DLD1 (cell line): ENCODE results near the gene FIGLA.
"Not testable (repeated sequence)": the region's sequence is repeated elsewhere in the genome, so short reads cannot be mapped to it uniquely, and the experiment has no call there.

Experiments used
- in situ Hi-C: cut with HindIII; loops from 2 replicates; pipeline ENCODE4 v1.10.0; 2017; ENCODE audit warnings: low sequenced_read_pairs

The FIGLA gene

DNA sequence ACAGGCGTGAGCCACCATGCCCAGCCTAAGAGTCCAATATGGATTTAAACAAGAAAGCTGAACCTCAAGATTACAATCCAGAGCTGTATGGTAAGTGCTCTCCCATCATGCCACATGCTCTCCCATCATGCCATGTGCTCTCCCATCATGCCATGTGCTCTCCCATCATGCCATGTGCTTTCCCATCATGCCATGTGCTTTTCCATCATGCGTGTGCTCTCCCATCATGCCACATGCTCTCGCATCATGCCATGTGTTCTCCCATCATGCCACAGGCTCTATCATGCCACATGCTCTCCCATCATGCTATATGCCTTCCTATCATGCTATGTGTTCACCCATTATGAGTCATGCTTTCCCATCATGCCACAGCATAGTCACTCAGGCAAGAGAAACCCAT lies 43.2 kb downstream of the FIGLA start:
- in situ Hi-C loops, result no loop called here

DNA sequence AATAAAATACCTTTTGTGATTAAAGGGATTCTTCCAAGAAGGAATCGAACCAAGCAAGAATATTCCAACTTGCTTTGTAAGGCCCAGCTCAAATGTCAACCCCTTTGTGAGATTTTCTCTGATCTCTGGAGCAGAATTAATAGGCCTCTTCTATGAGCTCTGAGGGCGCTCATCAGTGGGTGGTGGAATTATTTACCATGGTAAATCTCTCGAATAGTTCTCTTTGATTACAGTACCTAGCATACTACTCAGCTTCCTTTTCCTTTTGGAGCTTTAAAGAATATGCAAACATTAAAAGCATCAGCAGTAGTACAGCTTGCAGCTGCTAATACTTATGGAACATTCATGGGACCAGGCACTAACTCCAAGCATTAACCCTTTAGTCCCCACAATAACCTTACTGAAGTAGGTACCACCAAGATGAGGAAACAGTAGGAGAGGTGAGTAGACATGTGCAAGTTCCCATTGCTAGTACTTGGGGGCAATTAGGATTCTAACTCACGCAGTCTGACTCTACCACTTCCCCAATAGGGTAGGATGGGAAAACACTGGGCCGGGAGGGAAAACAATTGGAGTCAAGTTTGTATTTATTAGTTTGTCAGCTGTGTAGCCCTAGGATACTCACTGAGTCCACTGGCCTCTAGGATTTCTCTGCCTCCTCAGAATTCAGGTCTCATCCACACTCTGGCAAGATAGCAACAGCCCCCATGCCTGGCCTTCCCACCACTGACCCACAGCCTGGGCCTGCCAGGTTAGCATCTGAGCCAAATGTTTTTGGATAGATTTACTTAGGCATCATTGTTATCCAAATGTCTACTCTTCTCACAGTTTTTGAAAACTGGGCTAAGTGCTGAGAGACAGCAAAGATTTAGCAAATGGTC lies 44.1 kb downstream of the FIGLA start:
- in situ Hi-C loops, result no loop called here

DNA sequence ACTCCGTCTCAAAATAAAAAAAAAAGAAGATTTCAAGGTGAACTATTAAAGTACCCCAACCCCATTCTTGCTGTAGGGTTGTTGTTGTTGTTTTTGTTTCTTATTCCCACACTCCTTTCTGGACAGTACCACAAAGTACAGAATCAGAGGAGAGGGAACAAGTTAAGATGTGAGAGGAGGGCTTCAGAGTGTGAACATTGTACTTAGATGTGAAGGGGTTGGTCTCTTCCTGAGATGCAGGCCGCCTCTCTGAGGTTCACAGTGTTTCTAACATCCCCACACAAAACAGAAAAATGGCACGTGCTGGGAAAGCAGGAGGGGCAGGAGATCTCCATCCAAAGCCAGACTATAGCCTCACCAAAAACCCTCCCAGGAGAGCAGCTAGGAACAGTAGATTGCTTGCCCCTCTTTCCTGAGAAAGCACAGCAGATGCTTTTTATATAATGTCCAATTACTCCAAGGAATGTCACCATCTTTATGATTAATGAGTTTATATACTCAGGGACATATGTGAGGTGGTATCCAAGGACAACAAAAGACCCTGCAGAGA lies 45.1 kb downstream of the FIGLA start:
- in situ Hi-C loops, result no loop called here

DNA sequence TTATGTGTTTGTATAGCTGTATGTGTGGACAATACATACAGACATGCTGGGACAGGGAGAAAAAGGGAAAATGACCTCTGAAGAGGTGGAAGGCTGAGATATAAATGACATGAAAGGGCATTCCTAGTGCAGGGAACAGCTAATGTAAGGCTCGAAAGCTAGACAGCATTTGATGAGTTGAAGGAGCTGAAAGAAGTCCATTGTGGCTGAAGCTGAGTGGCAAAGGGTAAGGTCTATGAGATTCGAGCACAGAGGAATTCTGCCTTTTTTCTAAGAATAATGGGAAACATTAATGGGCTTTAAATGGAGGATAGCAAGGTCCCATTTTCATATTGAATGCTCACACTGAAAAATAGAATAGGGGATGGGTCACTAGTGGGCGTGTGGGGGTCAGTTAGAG lies 46.0 kb downstream of the FIGLA start:
- in situ Hi-C loops, result no loop called here

DNA sequence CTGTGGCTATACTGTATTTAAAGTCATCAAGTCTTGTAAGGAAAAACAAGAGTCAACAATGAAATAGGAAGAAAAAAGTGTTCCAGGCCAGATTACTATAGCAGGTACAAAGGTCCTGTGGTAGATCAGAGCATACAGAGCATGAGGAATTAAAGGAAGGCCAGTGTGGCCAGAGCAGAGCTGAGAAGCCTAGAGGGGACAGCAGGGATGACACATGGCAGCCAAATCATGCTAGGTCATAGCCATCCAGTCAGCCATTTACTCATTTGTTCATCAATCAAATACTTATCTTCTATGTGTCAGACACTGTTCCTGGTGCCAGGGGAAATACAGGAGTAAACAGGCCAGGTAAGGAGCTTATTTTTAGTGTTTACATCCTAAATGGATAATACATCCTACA lies 46.8 kb downstream of the FIGLA start:
- in situ Hi-C loops, result no loop called here

DNA sequence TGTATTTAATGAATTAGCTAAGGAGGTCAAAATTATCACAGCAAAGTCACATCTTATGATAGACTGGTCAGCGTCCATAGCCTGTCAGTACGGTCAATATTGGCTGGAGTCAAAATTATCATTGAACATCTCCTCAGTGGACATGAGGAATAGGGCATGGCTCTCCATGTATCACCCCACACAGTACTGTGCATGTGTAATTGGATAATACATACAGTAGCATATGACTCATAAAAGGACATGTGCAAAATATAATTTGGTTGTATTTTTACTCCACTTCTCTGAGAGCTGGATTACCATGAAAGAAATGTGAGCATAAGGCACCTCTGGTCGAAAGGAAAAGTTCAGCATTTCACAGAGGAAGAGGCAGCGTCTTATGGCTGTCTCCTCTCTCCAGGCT lies 47.4 kb downstream of the FIGLA start:
- in situ Hi-C loops, result no loop called here

DNA sequence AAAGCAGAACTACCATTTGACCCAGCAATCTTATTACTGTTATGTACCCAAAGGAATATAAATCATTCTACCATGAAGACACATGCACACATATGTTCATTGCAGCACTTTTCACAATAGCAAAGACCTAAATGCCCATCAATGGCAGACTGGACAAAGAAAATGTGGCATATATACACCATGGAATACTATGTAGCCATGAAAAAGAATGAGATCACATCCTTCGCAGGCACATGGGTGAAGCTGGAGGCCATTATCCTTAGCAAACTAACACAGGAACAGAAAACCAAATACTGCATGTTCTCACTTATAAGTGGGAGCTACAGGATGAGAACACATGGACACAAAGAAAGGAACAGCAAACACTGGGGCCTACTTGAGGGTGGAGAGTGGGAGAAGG lies 51.0 kb downstream of the FIGLA start:
- in situ Hi-C loops, result not testable (repeated sequence)

DNA sequence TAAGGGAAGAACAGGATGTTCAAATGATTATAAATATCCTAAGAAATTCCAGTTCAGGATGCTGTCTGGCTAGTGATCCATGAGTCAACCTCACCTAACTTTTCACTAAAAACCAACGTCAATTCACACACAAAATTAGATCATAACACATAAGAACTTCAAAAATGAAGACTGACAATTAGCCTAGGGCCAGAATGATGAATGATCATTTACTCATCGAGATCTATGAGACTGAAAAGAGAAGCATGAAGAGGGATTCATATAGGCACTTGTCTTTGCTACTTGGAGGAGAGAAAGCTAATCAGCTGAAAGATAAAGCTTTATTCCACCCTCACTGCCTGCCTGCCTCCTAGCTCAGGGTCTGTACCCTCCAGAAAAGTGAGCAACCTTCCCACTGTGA lies 52.3 kb downstream of the FIGLA start:
- in situ Hi-C loops, result no loop called here

DNA sequence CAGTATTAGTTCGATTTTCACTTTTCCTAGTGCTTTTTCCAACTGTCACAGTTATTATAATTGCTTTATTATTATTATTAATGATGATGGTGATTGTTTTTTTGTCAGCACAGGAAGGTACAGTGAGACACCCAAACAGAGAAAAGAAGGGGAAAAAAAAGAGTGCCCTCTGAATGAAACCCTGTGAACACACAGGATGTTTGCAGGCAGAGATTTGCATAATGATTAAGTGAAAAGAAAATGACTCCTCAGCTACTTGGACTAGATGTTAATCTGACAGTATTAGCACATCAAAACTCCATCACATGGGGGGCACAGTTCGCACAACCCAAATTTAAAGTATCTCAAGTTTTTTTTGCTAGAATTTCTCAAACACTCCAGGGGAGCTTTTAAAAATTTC lies 55.4 kb downstream of the FIGLA start:
- in situ Hi-C loops, result no loop called here

DNA sequence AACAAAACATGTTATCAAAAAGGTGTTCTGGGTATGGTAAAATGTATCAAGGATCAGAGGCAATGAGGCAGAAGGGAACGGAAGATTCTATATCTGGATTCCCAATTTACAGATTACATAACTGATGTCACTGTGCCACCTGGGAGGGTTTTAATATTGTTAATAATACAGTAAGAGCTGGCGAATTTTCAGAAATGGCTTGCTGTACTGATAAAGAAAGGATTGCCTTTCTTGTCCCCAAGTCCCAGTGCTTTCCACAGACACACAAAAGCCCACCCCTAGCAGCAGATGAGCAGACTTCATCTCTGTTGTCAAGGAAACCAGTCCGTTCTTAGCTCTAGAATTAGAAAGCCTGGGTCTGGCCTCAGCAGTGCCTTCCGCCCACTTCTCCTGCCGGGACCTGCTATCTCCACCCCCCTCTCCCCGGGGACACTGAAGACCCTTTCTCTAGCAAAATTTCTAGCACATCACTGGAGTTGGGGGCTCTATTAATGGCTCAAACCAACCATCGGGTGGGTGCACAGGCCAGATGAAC lies 56.7 kb downstream of the FIGLA start:
- in situ Hi-C loops, result no loop called here

DNA sequence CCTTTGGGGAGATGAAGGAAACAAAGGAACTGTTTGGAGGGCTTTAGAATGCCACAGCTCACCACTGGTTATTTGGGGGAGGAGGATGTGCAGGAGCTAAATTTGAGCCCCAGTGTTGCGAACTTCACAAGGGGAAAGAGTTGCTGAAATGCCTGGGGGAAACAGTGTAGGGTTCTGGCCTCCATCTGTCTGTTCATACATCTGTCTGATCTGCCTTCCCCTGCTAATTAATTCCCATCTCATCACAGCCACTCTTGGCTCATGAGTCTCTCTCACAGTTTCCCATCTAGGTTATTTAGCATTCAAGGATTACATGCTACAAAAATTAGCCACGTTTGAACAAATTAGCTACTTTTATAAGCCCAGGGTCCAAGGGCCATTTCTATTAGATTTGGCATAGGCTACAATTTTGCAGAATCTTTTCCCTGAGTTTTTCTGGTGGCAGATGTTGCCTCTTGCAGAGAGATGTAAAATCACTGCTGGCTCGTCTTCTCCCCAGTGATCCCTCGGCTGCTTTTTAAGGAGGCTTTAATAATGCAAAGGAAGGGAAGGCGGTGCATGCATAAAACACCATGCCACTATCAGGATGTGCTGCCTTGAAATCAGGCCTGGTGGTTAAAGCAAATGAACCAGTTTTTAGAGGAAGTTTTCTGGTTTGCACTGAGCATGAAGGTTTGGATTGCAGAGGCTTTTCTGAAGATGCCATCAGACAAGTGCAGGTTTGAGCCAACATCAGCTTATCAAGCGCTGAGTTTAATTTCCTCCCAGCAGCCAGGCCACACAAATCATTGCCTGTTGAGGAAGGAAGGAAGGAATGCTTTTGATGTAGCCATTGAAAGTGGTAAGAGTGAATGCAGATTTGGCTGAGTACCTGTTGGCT lies 57.4 kb downstream of the FIGLA start:
- in situ Hi-C loops, result no loop called here

DNA sequence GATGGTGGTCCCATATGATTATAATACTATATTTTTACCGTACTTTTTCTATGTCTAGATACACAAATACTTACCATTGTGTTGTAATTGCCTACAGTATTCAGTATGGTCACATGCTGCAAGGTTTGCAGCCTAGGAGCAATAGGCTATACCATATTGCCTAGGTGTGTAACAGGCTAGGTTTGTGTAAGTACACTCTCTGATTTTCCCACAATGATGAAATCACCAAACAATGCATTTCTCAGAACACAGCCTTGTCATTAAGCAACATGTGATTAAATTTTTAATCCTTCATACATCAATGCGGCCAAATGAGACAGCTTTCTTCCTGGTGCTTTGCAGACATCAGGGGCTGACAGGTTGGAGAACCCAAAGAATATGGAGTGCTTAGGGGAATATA lies 59.7 kb downstream of the FIGLA start:
- in situ Hi-C loops, result no loop called here

DNA sequence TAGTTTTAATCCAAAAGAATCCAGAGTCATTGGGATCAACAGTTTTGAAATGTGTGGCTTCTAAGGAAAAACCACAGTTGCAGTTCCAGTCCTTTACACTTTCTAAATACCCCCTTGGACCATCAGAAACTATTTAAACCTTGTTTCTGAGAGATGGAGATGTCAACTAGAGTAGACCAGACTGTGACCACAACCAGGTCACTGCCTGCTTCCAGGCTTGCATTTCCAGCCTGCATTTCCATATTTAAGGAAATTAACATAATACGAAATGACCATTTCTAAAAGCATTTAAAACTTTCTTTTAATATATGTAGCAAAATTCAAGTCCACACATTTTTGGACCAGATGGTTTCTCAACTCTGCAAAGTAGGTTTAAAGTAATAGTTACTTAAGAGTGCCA lies 60.8 kb downstream of the FIGLA start:
- in situ Hi-C loops, result no loop called here

DNA sequence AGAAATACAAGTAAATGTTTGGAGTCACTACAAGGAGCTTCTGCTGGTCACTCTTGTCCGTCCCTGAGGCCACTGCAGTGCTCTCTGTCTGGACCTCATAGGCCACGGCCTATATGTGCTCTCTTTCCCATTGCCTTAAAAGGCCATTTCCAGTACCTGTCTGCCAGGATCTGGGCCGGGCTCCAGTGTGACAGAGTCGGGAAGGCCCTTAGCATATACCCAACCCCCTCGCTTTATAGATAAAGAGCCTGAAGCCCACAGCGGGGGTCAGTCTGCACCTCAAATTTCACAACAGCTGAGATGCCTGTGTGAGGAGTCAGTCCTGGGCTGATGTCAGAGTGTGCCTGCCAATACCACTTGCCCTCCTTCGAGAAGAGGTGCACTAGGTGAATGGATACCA lies 62.3 kb downstream of the FIGLA start:
- in situ Hi-C loops, result no loop called here
